MM.1S (cell line): ENCODE data around the gene NOL7.
A peak's percentile ranks its signal among the peaks of the same experiment; 100 is the strongest.

Experiments used
- DNase-seq: peaks from one replicate; pipeline ENCODE4 v3.0.0-alpha.2; 2015
- H2AFZ ChIP-seq: fragments of 300-600 bp; sonication (generic); 2 replicates; pipeline ENCODE4 v1.6.0; 2016; ENCODE audit warnings: antibody characterized with exemption, low read length
- H3F3A ChIP-seq: fragments of 300-600 bp; sonication (generic); 2 replicates; pipeline ENCODE4 v1.6.1; 2016; ENCODE audit warnings: mild to moderate bottlenecking, antibody characterized with exemption, low read length, moderate library complexity, mixed read lengths; ENCODE audit not compliant: insufficient read depth
- H3K27ac ChIP-seq: fragments of 300-600 bp; sonication (generic); 2 replicates; pipeline ENCODE4 v1.5.1; 2016; ENCODE audit warnings: mild to moderate bottlenecking, low read length
- H3K27me3 ChIP-seq: fragments of 300-600 bp; sonication (generic); replicated peaks from 2 replicates; pipeline ENCODE4 v1.6.0; 2016; ENCODE audit warnings: low read length; ENCODE audit not compliant: insufficient read depth
- H3K36me3 ChIP-seq: fragments of 300-600 bp; sonication (generic); replicated peaks from 2 replicates; pipeline ENCODE4 v1.6.1; 2016; ENCODE audit warnings: mild to moderate bottlenecking, low read length, mixed read lengths; ENCODE audit not compliant: insufficient read depth
- H3K4me1 ChIP-seq: fragments of 300-600 bp; sonication (generic); 2 replicates; pipeline ENCODE4 v1.6.1; 2016; ENCODE audit warnings: low read length, mixed read lengths
- H3K4me2 ChIP-seq: fragments of 300-600 bp; sonication (generic); 2 replicates; pipeline ENCODE4 v1.6.0; 2016; ENCODE audit warnings: low read depth, low read length
- H3K4me3 ChIP-seq: fragments of 300-600 bp; sonication (generic); 2 replicates; pipeline ENCODE4 v1.5.1; 2016; ENCODE audit warnings: low read length, mixed read lengths
- H3K79me2 ChIP-seq: fragments of 300-600 bp; sonication (generic); 2 replicates; pipeline ENCODE4 v1.6.1; 2016; ENCODE audit warnings: mixed run types, low read length, mixed read lengths
- H3K9ac ChIP-seq: fragments of 300-600 bp; sonication (generic); 2 replicates; pipeline ENCODE4 v1.6.1; 2016; ENCODE audit warnings: low read length, mixed read lengths
- H3K9me2 ChIP-seq: fragments of 300-600 bp; sonication (generic); replicated peaks from 2 replicates; pipeline ENCODE4 v1.6.1; 2016; ENCODE audit warnings: mild to moderate bottlenecking, low read length, mixed read lengths; ENCODE audit not compliant: insufficient read depth
- H3K9me3 ChIP-seq: fragments of 300-600 bp; sonication (generic); replicated peaks from 2 replicates; pipeline ENCODE4 v1.6.1; 2016; ENCODE audit warnings: mild to moderate bottlenecking, low read length, mixed read lengths; ENCODE audit not compliant: insufficient read depth
- H4K20me1 ChIP-seq: fragments of 300-600 bp; sonication (generic); 2 replicates; pipeline ENCODE4 v1.6.1; 2016; ENCODE audit warnings: mild to moderate bottlenecking, low read length, moderate library complexity, mixed read lengths; ENCODE audit not compliant: insufficient read depth
- EZH2 ChIP-seq: fragments of 300-600 bp; sonication (generic); optimal IDR thresholded peaks from 2 replicates; pipeline ENCODE3; 2017; ENCODE audit warnings: low read depth, mild to moderate bottlenecking, antibody characterized with exemption, low read length, mixed read lengths
- EZH2phosphoT487 ChIP-seq: fragments of 300-600 bp; sonication (generic); IDR thresholded peaks from 2 replicates; pipeline ENCODE4 v1.6.1; 2018; ENCODE audit warnings: antibody characterized with exemption, low read length
- TF ChIP-seq, protein P1 (sequence below): fragments of 300-600 bp; sonication (generic); IDR thresholded peaks from 2 replicates; pipeline ENCODE4 v1.5.1; 2016; ENCODE audit warnings: antibody characterized with exemption, low read length, mixed read lengths

The NOL7 gene

GRCh38 chr6:13668291-13668928 lies 53.3 kb downstream of the NOL7 start:
- Histone ChIP-seq H3K36me3 (no peaks in the 10 kb centered on the region), H4K20me1 (no peaks in the 10 kb centered on the region), H3K4me1 (peaks cover 42% of the 10 kb centered on the region), H3K4me3 (peak overlapping the region; percentile 5; the same call in 1 of the 2 replicates), H3K9me3 (no peaks in the 10 kb centered on the region), H3F3A (peaks cover 14% of the 10 kb centered on the region), H3K27me3 (no peaks in the 10 kb centered on the region), H3K9ac (no peak overlapping the region), H2AFZ (no peak overlapping the region), H3K27ac (peak overlapping the region; percentile 45; the same call in 1 of the 2 replicates), H3K4me2 (peak overlapping the region; percentile 49), H3K9me2 (no peaks in the 10 kb centered on the region), H3K79me2 (peaks cover 95% of the 10 kb centered on the region)
- DNase-seq: peak; percentile 85
- no peak for TF ChIP-seq EZH2phosphoT487
- TF ChIP-seq, protein P1, sequence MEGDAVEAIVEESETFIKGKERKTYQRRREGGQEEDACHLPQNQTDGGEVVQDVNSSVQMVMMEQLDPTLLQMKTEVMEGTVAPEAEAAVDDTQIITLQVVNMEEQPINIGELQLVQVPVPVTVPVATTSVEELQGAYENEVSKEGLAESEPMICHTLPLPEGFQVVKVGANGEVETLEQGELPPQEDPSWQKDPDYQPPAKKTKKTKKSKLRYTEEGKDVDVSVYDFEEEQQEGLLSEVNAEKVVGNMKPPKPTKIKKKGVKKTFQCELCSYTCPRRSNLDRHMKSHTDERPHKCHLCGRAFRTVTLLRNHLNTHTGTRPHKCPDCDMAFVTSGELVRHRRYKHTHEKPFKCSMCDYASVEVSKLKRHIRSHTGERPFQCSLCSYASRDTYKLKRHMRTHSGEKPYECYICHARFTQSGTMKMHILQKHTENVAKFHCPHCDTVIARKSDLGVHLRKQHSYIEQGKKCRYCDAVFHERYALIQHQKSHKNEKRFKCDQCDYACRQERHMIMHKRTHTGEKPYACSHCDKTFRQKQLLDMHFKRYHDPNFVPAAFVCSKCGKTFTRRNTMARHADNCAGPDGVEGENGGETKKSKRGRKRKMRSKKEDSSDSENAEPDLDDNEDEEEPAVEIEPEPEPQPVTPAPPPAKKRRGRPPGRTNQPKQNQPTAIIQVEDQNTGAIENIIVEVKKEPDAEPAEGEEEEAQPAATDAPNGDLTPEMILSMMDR: no peak
- TF ChIP-seq EZH2: no peak

GRCh38 chr6:13669476-13669875 lies 54.3 kb downstream of the NOL7 start:
- TF ChIP-seq EZH2 (no peak), EZH2phosphoT487 (no peak)
- TF ChIP-seq, protein P1: no peak
- H3K27me3 ChIP-seq: no peaks in the 10 kb centered on the region
- no peak for DNase-seq
- H3K4me2 ChIP-seq: peak overlapping the region; percentile 40; the same call in 1 of the 2 replicates
- H3K36me3 ChIP-seq: no peaks in the 10 kb centered on the region
- H3K4me1 ChIP-seq: peaks cover 39% of the 10 kb centered on the region
- no peaks in the 10 kb centered on the region for H3K9me2 ChIP-seq
- no peak overlapping the region for H2AFZ ChIP-seq
- peaks cover 95% of the 10 kb centered on the region for H3K79me2 ChIP-seq
- no peak overlapping the region for H3K4me3 ChIP-seq
- H3K9me3 ChIP-seq: no peaks in the 10 kb centered on the region
- H3K9ac ChIP-seq: no peak overlapping the region
- peak overlapping the region; percentile 45; the same call in 1 of the 2 replicates for H3K27ac ChIP-seq
- H3F3A ChIP-seq: peaks cover 14% of the 10 kb centered on the region
- no peaks in the 10 kb centered on the region for H4K20me1 ChIP-seq
